ENCODE measurements around the gene PLCXD3.
"Not testable (repeated sequence)": the region's sequence is repeated elsewhere in the genome, so short reads cannot be mapped to it uniquely, and the experiment has no call there.

- TF ChIP-seq PREB (CRISPR knock-in tag; IDR thresholded peaks at IDR 0.05; ENCODE audit: borderline replicate concordance); ZNF317 (CRISPR knock-in tag; IDR thresholded peaks at IDR 0.05; ENCODE audit: borderline replicate concordance, low read depth); CTCF (IDR thresholded peaks at IDR 0.05); IRF2 (CRISPR knock-in tag; IDR thresholded peaks at IDR 0.05; ENCODE audit: borderline replicate concordance, low read depth); ZNF512 (CRISPR knock-in tag; IDR thresholded peaks at IDR 0.05; ENCODE audit: borderline replicate concordance); MAX (CRISPR knock-in tag; IDR thresholded peaks at IDR 0.05); ZSCAN18 (CRISPR knock-in tag; IDR thresholded peaks at IDR 0.05); CREB1 (CRISPR knock-in tag; IDR thresholded peaks at IDR 0.05); ESRRA (CRISPR knock-in tag; IDR thresholded peaks at IDR 0.05; ENCODE audit: borderline replicate concordance): not testable (repeated sequence)
Measured at GRCh38 chr5:41322826-41323225, 187.6 kb downstream of the PLCXD3 start.

Measured in WTC11 (cell line).